Superior temporal gyrus (tissue), 1 donor: ENCODE results near the gene FGF18.

Source experiments
- DNase-seq: peaks from one replicate; pipeline ENCODE4 v3.0.0-alpha.2; 2016; ENCODE audit errors: extremely low spot score

The FGF18 gene

GRCh38 chr5:171422902-171423663 lies 3.6 kb downstream of the FGF18 start:
- DNase-seq = no peak

GRCh38 chr5:171424726-171425125 lies 5.3 kb downstream of the FGF18 start:
- no peak for DNase-seq

DNA sequence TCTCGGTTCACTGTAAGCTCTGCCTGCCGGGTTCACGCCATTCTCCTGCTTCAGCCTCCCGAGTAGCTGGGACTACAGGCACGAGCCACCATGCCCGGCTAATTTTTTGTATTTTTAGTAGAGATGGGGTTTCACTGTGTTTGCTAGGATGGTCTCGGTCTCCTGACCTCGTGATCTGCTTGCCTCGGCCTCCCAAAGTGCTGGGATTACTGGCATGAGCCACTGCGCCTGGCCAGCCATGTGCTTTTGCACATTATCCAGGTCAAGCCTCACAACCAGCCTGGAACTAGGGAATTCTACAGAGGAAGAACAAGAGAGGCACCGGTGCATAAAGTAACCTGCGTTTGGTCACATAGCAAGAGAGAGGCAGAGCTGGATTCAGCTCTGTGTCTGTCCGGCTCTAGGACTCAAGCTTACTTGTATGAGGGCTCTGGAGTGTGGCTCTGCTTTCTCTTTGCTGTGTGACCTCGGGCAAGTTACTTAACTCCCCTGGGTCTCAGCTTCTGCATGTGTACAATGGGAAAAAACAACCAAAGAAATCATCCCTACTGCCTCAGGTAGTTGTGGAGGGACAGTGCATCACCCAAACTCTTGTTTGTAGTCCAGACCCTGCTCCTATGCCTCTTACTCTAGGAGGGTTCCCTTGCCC lies 6.3 kb downstream of the FGF18 start:
- DNase-seq = no peak

DNA sequence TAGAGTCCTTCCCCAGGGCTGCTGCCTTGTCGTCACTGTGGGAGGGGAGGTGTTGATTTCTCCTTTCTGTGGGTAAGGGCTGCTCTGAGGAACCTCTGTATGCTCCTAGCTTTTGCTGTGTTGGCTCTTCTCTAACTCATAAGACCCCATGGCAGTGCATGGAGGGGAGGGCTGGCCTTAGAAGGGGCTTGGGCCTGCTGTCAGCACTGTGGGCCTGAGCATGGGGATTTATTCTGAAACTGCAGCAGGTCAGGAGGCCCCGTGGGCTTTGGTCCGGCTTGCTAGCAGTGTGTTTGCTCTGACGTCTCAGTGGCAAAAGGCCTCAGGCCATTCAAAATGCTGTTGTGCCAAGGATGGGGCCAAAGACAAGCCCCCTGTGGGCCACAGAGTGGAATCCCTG lies 6.8 kb downstream of the FGF18 start:
- DNase-seq = no peak

DNA sequence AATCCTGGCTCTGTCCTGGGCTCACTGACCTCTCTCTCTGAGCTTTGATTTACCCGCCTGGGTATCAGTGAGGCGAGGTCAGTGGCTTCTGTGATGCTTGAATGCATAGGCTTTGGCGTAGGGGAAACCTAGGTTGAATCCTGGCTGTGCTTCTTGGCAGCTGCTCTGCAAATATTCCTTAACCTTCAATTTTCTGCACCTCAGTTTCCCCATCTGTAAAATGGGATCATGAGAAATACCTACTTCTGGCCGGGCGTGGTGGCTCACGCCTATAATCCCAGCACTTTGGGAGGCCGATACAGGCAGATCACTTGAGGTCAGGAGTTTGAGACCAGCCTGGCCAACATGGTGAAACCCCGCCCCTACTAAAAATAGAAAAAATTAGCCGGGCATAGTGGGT lies 7.2 kb downstream of the FGF18 start:
- DNase-seq = no peak

- no peak for DNase-seq
Observed at GRCh38 chr5:171427318-171428167, 8.1 kb downstream of the FGF18 start.

- no peak for DNase-seq
Observed at GRCh38 chr5:171428168-171428696, 8.8 kb downstream of the FGF18 start.

DNA sequence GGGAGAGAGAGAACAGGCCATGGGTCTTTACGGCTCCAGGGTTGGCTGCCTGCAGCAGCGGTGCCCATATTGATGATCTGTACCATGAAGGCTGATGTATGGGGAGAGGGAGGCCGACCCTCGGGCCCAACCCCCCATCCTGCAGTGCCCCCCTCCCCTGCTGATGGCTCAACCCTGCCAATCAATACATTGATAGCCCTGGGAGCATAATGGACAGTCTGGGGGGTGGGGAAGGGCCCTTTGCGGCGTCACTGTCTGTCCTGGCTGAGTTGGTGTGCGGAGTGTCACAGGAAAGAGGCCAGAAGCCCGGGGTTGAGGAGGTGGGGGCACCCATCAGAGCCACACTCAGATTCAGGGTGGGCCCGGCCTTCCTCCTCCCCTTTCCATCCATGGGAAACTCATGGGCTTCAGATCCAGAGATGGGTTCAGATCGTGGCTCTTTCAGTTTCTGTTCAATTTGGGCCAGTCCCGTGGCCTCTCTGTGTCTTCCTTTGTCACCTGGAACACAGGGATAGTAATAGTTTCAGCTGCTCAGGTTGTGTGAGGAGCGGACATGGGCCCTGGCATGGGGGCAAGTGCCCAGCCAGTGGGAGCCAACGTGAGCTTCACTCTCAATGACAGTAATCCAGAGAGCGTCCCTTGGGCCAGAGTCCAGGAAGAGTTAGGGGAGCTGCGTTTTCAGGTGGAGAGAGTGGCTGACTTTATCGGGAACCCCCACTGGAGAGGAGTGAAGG lies 9.5 kb downstream of the FGF18 start:
- no peak for DNase-seq

- no peak for DNase-seq
Observed at GRCh38 chr5:171429543-171429910, 10.1 kb downstream of the FGF18 start.

DNA sequence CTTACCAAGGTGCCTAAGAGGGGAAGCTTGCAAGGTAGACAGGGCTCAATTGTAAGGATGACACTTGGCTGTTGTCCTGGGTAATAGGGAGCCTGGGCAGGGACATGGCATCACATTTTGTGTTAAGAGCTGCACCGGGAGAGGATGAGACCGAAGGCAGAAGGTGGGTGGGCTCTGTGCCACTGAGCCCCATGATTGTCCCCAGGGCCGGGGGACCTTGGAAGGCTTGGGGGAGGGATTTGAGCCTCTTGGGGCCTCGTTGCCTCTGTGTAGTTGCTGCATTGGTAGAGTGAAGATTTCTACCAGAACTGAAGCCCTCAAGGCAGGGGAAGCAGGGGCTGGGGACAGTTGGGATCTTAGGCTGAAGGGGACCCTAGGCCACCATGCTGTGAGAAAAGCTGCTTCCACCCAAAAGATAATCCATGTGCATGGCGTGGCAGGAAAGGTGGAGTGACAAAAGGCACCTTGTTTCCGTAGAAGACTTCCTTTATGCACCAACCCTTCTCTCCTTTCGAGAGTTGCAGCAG lies 11.9 kb downstream of the FGF18 start:
- DNase-seq = no peak

DNA sequence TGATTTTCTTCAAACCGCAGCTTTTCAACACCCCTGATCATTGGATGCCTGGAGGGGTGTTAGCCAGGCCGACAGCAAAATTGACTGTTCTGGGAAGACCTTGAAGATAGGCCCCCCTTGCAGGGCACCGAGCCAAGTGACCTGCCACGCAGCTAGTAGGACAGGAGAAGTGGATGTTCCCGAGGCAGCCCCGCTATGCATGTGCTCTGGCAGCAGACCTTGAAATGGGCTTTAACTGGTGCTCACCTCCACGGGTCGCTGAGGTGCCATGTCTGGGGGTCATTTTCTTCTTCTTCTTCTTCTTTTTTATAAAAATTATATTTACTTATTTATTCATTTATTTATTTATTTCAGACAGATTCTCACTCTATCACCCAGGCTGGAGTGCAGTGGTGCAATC lies 12.6 kb downstream of the FGF18 start:
- DNase-seq = no peak

- DNase-seq = no peak
Observed at GRCh38 chr5:171432583-171433351, 13.3 kb downstream of the FGF18 start.

- DNase-seq = no peak
Observed at GRCh38 chr5:171433352-171433698, 13.9 kb downstream of the FGF18 start.

- no peak for DNase-seq
Observed at GRCh38 chr5:171433982-171434676, 14.7 kb downstream of the FGF18 start.

DNA sequence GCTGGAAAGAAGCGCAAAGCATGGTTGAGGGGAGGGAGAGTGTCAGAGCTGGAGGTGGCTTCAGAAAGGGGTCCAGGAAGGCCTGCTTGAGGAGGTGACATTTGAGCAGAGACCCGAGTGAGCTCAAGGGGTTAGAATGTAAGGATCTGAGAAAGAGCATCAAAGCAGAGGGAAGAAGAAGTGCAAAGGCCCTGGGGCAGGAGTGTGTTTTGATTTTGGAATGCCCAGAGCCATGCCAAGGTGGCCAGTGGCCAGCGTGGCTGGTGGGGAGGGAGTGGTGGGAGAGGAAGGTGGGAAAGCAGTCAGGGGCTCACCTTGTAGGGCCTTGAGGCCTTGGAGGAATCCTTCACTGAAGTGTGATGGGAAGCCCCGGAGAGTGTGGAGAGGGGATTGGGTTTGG lies 15.4 kb downstream of the FGF18 start:
- no peak for DNase-seq

DNA sequence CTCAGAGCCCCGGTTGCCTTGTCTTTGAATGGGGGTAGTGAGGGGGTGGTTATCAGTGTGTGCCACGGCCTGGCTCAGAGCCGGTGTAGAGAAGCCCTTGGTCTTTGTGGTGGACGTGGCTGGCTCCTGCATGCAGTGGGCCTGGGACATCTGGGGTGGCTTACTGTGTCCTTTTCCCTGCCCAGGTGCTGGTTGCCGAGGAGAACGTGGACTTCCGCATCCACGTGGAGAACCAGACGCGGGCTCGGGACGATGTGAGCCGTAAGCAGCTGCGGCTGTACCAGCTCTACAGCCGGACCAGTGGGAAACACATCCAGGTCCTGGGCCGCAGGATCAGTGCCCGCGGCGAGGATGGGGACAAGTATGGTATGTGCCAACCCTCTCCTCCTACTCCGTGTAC lies 16.5 kb downstream of the FGF18 start:
- DNase-seq = no peak

GRCh38 chr5:171436804-171437285 lies 17.4 kb downstream of the FGF18 start:
- no peak for DNase-seq

DNA sequence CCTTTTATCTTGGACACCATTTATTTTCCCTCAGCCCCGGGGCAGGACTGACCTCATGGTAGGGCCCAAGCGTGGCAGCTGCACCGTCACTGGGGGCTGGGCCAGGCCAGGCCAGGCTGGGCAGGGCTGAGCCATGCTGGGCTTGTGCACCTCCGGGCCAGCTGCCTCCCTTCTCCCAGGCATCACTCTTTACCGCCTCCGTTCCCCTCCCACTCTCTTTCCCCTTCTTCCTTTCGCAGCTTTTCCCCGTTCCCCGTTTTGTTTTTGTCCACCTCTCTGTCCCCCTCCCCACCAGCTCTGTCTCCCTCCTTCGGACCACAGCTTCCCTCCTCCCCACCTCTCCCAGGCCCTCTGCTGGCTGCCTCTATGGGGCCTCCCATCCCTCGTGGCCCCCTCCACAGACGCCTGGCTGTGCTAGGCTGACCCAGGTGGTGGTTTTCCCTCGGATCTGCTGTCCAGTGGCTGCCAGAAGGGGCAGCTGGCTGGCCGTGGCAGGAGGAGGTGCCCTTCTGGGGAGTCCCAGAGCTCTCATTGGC lies 17.9 kb downstream of the FGF18 start:
- DNase-seq = no peak

GRCh38 chr5:171438738-171439137 lies 19.3 kb downstream of the FGF18 start:
- DNase-seq = no peak
